Epithelial cell of esophagus (primary cell): Measurements from ENCODE around the gene SRP72.

Experiments
- DNase-seq: peaks from one replicate; pipeline ENCODE4 v3.0.0; 2010; ENCODE audit warnings: low read depth
- H3K4me3 ChIP-seq: 2 replicates; pipeline ENCODE4 v1.5.1; 2011; ENCODE audit warnings: mild to moderate bottlenecking, low read length, control low read depth
- CTCF ChIP-seq: IDR thresholded peaks from 2 replicates; pipeline ENCODE4 v1.5.1; 2011; ENCODE audit warnings: low read depth, mild to moderate bottlenecking, low read length, control low read depth, inconsistent platforms; ENCODE audit not compliant: insufficient read depth; ENCODE audit errors: missing control alignments

The SRP72 gene

GRCh38 chr4:56537147-56537546 lies 69.7 kb downstream of the SRP72 start:
- no peak overlapping the region for H3K4me3 ChIP-seq
- no peak for TF ChIP-seq CTCF
- no peak for DNase-seq

DNA sequence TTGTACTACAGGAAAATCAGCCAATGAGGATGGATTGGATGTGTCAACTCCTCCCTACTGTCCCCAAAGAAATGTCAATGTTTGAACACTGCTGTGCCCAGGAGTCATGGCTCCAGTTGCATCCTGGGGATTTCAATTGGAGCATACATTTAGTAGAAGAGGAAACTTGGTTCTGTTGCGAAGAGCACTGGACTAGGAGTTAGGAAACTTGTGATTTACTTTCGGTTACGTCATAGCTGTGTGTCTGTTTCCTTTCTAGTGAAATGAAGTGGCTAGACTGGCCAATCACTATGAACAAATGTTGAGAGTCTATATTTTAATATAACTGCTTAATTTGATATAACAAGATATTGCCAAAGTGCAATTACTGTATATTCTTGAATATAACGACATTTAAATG lies 73.4 kb downstream of the SRP72 start:
- DNase-seq, result no peak
- H3K4me3 ChIP-seq, result no peak overlapping the region
- TF ChIP-seq CTCF, result no peak

- peak; percentile 67 for TF ChIP-seq CTCF
- DNase-seq, result peak; percentile 77
- H3K4me3 ChIP-seq, result peak overlapping the region; percentile 42
These were observed 77.2 kb downstream of the SRP72 start for GRCh38 chr4:56544573-56545131.

- no peak for DNase-seq
- no peak for TF ChIP-seq CTCF
- H3K4me3 ChIP-seq, result no peak overlapping the region
These were observed 83.2 kb downstream of the SRP72 start for GRCh38 chr4:56550642-56551041.

GRCh38 chr4:56551516-56551915 lies 84.1 kb downstream of the SRP72 start:
- TF ChIP-seq CTCF, result no peak
- no peak for DNase-seq
- no peak overlapping the region for H3K4me3 ChIP-seq

- no peak for TF ChIP-seq CTCF
- no peak for DNase-seq
- no peak overlapping the region for H3K4me3 ChIP-seq
These were observed 84.9 kb downstream of the SRP72 start for GRCh38 chr4:56552273-56552672.
